ENCODE measurements around the gene ZNF148.

DNA sequence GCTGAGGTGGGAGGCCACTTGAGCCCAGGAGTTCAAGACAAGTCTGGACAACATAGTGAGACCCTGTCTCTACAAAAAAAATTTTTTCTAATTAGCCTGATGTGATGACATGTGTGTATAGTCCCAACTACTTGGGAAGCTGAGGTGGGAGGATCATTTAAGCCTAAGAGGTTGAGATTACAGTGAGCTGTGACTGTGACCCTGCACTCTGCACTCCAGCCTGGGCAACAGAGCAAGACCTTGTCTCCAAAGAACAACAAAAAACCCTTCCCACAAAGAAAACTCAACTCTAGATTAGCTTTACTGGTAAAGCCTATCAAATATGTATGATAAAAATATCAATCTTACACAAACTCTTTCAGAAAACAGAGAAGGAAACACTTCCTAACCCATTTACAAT is 68.5 kb downstream of the ZNF148 start:
- TF ChIP-seq, protein P1, sequence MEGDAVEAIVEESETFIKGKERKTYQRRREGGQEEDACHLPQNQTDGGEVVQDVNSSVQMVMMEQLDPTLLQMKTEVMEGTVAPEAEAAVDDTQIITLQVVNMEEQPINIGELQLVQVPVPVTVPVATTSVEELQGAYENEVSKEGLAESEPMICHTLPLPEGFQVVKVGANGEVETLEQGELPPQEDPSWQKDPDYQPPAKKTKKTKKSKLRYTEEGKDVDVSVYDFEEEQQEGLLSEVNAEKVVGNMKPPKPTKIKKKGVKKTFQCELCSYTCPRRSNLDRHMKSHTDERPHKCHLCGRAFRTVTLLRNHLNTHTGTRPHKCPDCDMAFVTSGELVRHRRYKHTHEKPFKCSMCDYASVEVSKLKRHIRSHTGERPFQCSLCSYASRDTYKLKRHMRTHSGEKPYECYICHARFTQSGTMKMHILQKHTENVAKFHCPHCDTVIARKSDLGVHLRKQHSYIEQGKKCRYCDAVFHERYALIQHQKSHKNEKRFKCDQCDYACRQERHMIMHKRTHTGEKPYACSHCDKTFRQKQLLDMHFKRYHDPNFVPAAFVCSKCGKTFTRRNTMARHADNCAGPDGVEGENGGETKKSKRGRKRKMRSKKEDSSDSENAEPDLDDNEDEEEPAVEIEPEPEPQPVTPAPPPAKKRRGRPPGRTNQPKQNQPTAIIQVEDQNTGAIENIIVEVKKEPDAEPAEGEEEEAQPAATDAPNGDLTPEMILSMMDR (IDR thresholded peaks at IDR 0.05): no peak
- TF ChIP-seq POLR2A (IDR thresholded peaks at IDR 0.05; ENCODE audit: low read depth): no peak
- TF ChIP-seq POLR2AphosphoS5 (IDR thresholded peaks at IDR 0.05): no peak
- no peak for TF ChIP-seq EP300 (IDR thresholded peaks at IDR 0.05)

All from esophagus muscularis mucosa (tissue), 4 donors.